ENCODE measurements around the gene OTOP1. TPM values are rescaled to one million over a fixed set of nuclear protein-coding genes. Genes with fewer than 3 reads are reported as not detected.
"Not testable (repeated sequence)": the region's sequence is repeated elsewhere in the genome, so short reads cannot be mapped to it uniquely, and the experiment has no call there.

Gene OTOP1
- total RNA-seq, 2 experiments from 2014 or later, result not detected

DNA sequence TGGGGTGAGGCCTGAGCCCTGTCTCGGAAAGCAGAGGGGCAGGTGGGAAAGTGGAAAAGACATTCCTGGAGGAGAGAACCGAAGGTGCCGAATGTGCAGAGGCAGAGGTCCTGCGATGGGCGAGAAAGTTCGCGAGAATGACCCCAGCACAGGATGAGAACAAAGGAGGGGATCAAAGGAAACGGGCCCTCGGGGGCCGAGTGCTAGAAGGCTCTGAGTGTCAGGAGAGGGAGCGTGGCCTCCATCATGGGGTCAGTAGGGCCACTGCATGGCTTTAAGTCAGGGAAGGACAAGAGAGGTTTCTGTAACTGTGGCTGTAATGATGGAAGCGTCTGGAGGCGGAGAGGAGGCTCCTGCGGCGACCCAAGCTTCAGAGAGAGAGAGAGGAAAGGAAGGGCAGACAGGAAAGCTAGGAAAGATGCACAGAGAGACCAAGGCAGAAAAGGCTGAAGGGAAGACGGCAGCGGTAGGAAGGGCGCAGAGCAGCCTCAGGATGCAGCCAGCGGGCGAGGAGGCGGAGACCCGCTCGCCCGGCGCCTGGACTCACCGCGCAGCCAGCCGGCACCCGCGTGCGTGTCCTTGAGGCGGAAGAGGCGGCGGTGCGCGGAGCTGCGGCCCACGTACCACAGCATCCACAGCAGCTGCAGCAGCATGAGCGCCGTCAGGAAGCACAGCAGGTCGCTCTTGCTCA lies 669 bp downstream of the OTOP1 start:
- DNase-seq, result no peak
- Mint-ChIP-seq H3K4me1 (peaks cover 3% of the 10 kb centered on the region), H3K9me3 (no peaks in the 10 kb centered on the region), H3K4me3 (no peak overlapping the region), H3K27me3 (peaks cover 51% of the 10 kb centered on the region), H3K27ac (no peak overlapping the region), H3K36me3 (ENCODE audit: low read depth) (peaks cover 10% of the 10 kb centered on the region)
- ChIA-PET CTCF (no interaction called here), POLR2A (no interaction called here)

- Mint-ChIP-seq H3K36me3 (ENCODE audit: low read depth) (no peaks in the 10 kb centered on the region), H3K27me3 (peaks cover 8% of the 10 kb centered on the region), H3K4me1 (no peaks in the 10 kb centered on the region), H3K4me3 (no peak overlapping the region), H3K27ac (no peak overlapping the region), H3K9me3 (no peaks in the 10 kb centered on the region)
- ChIA-PET POLR2A (no interaction called here), CTCF (no interaction called here)
- DNase-seq, result no peak
These were observed 9.6 kb downstream of the OTOP1 start for GRCh38 chr4:4217113-4217512.

DNA sequence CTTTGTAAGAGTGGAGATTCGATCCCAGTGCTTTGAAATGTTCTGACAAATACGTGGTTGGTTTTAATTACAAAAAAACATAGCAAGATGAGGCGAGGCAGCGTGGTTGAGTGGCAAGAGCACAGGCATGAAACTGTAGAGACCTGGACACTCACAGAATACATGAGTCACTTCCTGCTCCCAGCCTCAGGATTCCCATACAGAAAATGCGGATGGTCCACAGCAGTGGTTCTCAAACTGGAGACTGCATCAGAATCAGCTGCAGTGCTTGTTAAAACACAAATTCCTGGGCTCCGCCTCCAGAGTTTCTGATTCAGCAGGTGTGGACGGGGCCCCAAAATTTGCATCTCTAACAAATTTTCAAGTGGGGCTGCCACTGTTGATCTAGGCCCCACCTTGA lies 10.1 kb downstream of the OTOP1 start:
- no peak overlapping the region for H3K4me3 Mint-ChIP-seq
- no peak overlapping the region for H3K27ac Mint-ChIP-seq
- ChIA-PET POLR2A (no interaction called here), CTCF (no interaction called here)
- no peaks in the 10 kb centered on the region for H3K9me3 Mint-ChIP-seq
- H3K36me3 Mint-ChIP-seq (ENCODE audit: low read depth), result no peaks in the 10 kb centered on the region
- DNase-seq, result no peak
- H3K4me1 Mint-ChIP-seq, result no peaks in the 10 kb centered on the region
- peaks cover 5% of the 10 kb centered on the region for H3K27me3 Mint-ChIP-seq

DNA sequence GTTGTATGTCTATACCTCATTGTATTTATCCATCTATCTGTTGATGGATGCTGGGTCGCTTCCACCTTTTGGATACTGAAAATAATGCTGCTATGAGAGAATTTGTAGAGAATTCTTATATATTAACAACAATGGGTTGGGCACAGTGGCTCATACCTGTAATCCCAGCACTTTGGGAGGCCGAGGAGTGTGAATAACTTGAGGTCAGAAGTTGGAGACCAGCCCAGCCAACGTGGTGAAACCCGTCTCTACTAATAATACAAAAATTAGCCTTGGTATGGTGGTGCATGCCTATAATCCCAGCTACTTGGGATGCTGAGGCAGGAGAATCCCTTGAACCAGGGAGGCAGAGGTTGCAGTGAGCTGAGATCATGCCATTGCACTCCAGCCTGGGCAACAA lies 13.1 kb downstream of the OTOP1 start:
- POLR2A ChIA-PET, CTCF ChIA-PET: not testable (repeated sequence)

GRCh38 chr4:4206204-4206603 lies 20.5 kb downstream of the OTOP1 start:
- no peak overlapping the region for H3K27ac Mint-ChIP-seq

More for the DNA sequence above, 13.1 kb downstream of the OTOP1 start:
- H3K36me3 Mint-ChIP-seq (ENCODE audit: low read depth); DNase-seq; H3K4me1 Mint-ChIP-seq; H3K27ac Mint-ChIP-seq; H3K9me3 Mint-ChIP-seq; H3K4me3 Mint-ChIP-seq: not testable (repeated sequence)
- peaks cover 15% of the 10 kb centered on the region for H3K27me3 Mint-ChIP-seq

GRCh38 chr4:4204401-4204745 lies 22.4 kb downstream of the OTOP1 start:
- Mint-ChIP-seq H3K27ac (no peak overlapping the region), H3K4me3 (no peak overlapping the region), H3K36me3 (ENCODE audit: low read depth) (no peaks in the 10 kb centered on the region), H3K4me1 (no peaks in the 10 kb centered on the region), H3K27me3 (peaks cover 23% of the 10 kb centered on the region), H3K9me3 (no peaks in the 10 kb centered on the region)
- DNase-seq, result no peak
- ChIA-PET POLR2A (no interaction called here), CTCF (no interaction called here)

More at GRCh38 chr4:4206204-4206603, 20.5 kb downstream of the OTOP1 start:
- CTCF ChIA-PET, result no interaction called here
- no peaks in the 10 kb centered on the region for H3K36me3 Mint-ChIP-seq (ENCODE audit: low read depth)
- no peak for DNase-seq
- POLR2A ChIA-PET, result no interaction called here
- no peaks in the 10 kb centered on the region for H3K9me3 Mint-ChIP-seq
- H3K4me3 Mint-ChIP-seq, result no peak overlapping the region
- H3K4me1 Mint-ChIP-seq, result no peaks in the 10 kb centered on the region
- peaks cover 31% of the 10 kb centered on the region for H3K27me3 Mint-ChIP-seq

GRCh38 chr4:4203688-4204400 lies 22.9 kb downstream of the OTOP1 start:
- no peak overlapping the region for H3K27ac Mint-ChIP-seq
- H3K9me3 Mint-ChIP-seq, result no peaks in the 10 kb centered on the region
- peaks cover 22% of the 10 kb centered on the region for H3K27me3 Mint-ChIP-seq
- no peak for DNase-seq
- H3K4me3 Mint-ChIP-seq, result no peak overlapping the region
- H3K36me3 Mint-ChIP-seq (ENCODE audit: low read depth), result no peaks in the 10 kb centered on the region
- ChIA-PET POLR2A (no interaction called here), CTCF (interaction anchor here (1.2 kb wide), 1 partner anchor 21 kb away, joined by 4 read pairs; no protein-coding TSS in a partner anchor)
- no peaks in the 10 kb centered on the region for H3K4me1 Mint-ChIP-seq

DNA sequence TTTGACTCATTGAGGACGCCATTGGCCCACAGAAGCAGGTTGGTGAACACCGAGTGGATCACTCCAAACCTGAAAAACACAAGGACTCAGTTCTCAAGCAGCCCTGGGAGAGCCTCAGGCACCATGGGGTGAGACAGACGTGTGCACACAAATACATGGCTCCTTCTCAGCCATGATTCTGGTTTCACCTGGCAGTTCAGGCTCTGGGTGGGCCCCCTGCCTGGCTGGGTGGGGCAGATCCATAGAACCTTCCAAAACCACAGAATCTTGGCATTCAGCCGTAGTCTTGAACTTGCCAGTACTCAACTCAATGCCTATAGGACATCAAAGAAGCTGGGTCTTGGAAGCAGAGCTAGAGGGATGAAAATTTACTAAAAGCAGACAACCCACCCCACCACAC lies 24.2 kb downstream of the OTOP1 start:
- Mint-ChIP-seq H3K4me1 (no peaks in the 10 kb centered on the region), H3K36me3 (ENCODE audit: low read depth) (no peaks in the 10 kb centered on the region), H3K27me3 (peaks cover 11% of the 10 kb centered on the region), H3K9me3 (no peaks in the 10 kb centered on the region), H3K27ac (no peak overlapping the region), H3K4me3 (no peak overlapping the region)
- POLR2A ChIA-PET, result no interaction called here
- CTCF ChIA-PET, result no interaction called here
- DNase-seq, result no peak

GRCh38 chr4:4200624-4201023 lies 26.1 kb downstream of the OTOP1 start:
- Mint-ChIP-seq H3K4me1 (no peaks in the 10 kb centered on the region), H3K27me3 (peaks cover 4% of the 10 kb centered on the region), H3K27ac (no peak overlapping the region), H3K4me3 (no peak overlapping the region), H3K9me3 (no peaks in the 10 kb centered on the region), H3K36me3 (ENCODE audit: low read depth) (no peaks in the 10 kb centered on the region)
- POLR2A ChIA-PET, result no interaction called here
- CTCF ChIA-PET, result no interaction called here
- DNase-seq, result no peak

DNA sequence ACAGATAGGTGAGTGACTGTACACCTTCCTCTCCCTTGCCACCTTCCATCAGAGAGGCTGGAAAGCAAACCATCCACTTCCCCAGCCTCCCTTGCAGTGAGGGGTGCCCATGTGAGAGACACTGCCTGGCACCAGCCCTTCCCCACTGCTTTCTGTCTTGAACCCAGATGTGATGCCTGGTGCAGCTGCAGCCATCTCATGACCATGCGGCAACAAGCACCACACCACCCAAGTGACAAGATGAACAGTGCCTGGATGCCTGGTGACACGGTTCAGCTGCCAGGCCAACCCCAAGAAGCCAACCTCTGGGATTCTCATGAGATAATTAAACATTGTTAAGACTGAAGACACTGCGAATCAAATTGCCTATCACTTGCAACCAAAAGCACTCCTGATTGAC lies 31.4 kb downstream of the OTOP1 start:
- Mint-ChIP-seq H3K36me3 (ENCODE audit: low read depth) (no peaks in the 10 kb centered on the region), H3K9me3 (no peaks in the 10 kb centered on the region), H3K4me1 (peaks cover 2% of the 10 kb centered on the region), H3K27me3 (peaks cover 3% of the 10 kb centered on the region), H3K27ac (no peak overlapping the region), H3K4me3 (no peak overlapping the region)
- DNase-seq, result no peak
- CTCF ChIA-PET, result no interaction called here
- POLR2A ChIA-PET, result no interaction called here

DNA sequence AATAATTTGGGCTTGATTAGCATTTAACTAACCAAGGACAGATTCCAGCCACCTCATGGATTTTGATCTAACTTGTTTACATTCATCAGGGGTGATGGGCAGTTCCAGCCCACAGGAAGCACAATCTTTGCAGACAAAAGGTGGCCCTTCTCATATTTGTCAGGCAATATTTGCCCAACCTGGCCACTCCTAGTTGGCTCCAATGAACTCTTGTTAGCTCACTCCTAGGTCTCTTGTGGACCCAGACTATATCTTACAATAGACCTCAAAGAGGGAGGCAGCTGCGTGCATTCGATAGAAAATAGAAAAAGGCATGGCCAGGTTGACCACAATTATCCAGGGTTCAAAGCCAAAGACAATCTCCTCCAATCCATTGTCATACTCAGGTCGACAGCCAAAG lies 38.2 kb downstream of the OTOP1 start:
- DNase-seq; H3K4me3 Mint-ChIP-seq; H3K9me3 Mint-ChIP-seq; CTCF ChIA-PET; H3K27ac Mint-ChIP-seq; H3K36me3 Mint-ChIP-seq (ENCODE audit: low read depth); POLR2A ChIA-PET; H3K4me1 Mint-ChIP-seq: not testable (repeated sequence)
- peaks cover 15% of the 10 kb centered on the region for H3K27me3 Mint-ChIP-seq

DNA sequence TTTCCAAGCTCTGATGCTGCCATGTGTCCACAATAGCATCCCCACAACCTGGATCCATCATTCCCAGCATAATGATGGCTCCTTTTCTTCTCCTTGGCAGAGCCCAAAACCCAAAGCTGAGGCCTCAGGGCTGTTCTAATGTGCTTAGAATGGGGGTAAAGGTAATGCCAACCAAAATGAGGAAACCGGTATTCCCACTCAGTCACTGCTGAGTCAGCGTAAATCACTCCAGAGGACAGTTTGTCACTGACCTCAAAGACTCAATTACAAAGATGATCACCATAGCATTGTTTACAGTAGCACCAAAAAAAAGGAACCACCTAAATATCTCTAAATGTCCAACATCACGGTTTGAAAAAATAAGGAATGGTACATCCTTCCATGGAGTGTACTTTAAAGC lies 41.2 kb downstream of the OTOP1 start:
- POLR2A ChIA-PET, result no interaction called here

DNA sequence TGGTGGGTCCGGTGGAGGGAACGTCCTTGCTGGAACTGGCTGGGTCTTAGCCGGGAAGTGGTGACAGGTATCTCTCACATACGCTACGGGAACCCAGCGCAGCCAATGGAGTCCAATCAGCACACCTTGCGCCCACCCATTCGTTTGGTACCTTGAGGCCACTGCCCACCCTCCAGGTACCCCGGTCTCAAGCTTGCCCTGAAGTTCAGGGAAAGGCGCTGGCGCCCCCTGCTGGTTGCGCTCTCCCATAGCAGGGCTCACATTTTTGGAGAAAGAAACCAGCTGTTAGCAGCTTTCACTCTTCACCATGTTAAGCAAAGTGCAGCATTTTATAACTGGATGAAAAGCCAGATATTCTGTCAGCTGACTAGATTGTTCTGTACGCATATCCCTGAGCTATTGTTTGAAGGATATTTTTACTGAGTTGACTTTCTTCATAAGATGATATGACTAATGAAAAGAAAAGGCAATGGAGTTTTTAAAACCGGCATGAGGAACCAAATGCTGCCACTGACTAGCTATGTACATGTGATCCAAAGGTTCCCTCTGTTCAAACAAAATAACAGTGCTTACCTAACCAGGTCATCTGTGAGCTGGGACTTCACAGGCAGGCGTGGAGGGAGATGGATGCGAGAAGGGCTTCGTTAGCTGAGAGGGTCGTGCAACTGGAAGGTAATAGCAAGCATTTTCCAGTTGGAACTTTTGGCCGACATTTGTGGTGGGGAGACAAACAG lies 43.7 kb downstream of the OTOP1 start:
- peak; percentile 44 for DNase-seq
- ChIA-PET CTCF (interaction anchor here (0.6 to 1.5 kb wide), 10 partner anchors 8 to 336 kb away, joined by 3 to 5 read pairs (median 3); no protein-coding TSS in a partner anchor), POLR2A (no interaction called here)
- Mint-ChIP-seq H3K9me3 (no peaks in the 10 kb centered on the region), H3K4me1 (no peaks in the 10 kb centered on the region), H3K27me3 (peaks cover 11% of the 10 kb centered on the region), H3K27ac (no peak overlapping the region), H3K36me3 (ENCODE audit: low read depth) (no peaks in the 10 kb centered on the region), H3K4me3 (no peak overlapping the region)

More for the DNA sequence above, 41.2 kb downstream of the OTOP1 start:
- H3K9me3 Mint-ChIP-seq, result no peaks in the 10 kb centered on the region
- no peaks in the 10 kb centered on the region for H3K4me1 Mint-ChIP-seq
- H3K27ac Mint-ChIP-seq, result no peak overlapping the region
- H3K36me3 Mint-ChIP-seq (ENCODE audit: low read depth), result no peaks in the 10 kb centered on the region
- H3K4me3 Mint-ChIP-seq, result no peak overlapping the region
- CTCF ChIA-PET, result no interaction called here
- peaks cover 18% of the 10 kb centered on the region for H3K27me3 Mint-ChIP-seq
- DNase-seq, result no peak
